HG02852 (cell line): ENCODE data around the gene TCHHL1.

Source experiments
- ATAC-seq: cut with Tn5 transposase; IDR thresholded peaks from one replicate; pipeline ENCODE4 v1.9.1; 2021; ENCODE audit warnings: mild to moderate bottlenecking, moderate library complexity; ENCODE audit not compliant: unreplicated experiment

The TCHHL1 gene

GRCh38 chr1:152089014-152089674, at the start of gene TCHHL1:
Gene TCHHL1, minus strand, starts transcription at chr1:152089064. Its CDS starts 921 bp downstream, at chr1:152088143.
- ATAC-seq: no peak

- no peak for ATAC-seq
These were observed 48.4 kb upstream of the TCHHL1 start for GRCh38 chr1:152137215-152137614.

- no peak for ATAC-seq
These were observed 41.3 kb upstream of the TCHHL1 start for GRCh38 chr1:152130186-152130585.

GRCh38 chr1:152127673-152128072, 38.8 kb upstream of the TCHHL1 start:
- no peak for ATAC-seq

- ATAC-seq: no peak
These were observed 37.1 kb upstream of the TCHHL1 start for GRCh38 chr1:152125834-152126443.

- ATAC-seq: no peak
These were observed 30.1 kb upstream of the TCHHL1 start for GRCh38 chr1:152118915-152119314.

GRCh38 chr1:152115344-152115743, 26.5 kb upstream of the TCHHL1 start, which contains the start of gene TCHH:
Gene TCHH, minus strand, starts transcription at chr1:152115444. Its CDS starts 1,364 bp downstream, at chr1:152114080.
- ATAC-seq: no peak

- ATAC-seq: no peak
These were observed 24.1 kb upstream of the TCHHL1 start for GRCh38 chr1:152112885-152113432.

GRCh38 chr1:152112101-152112884, 23.4 kb upstream of the TCHHL1 start:
- no peak for ATAC-seq

- no peak for ATAC-seq
These were observed 22.7 kb upstream of the TCHHL1 start for GRCh38 chr1:152111515-152111968.

- no peak for ATAC-seq
These were observed 22.1 kb upstream of the TCHHL1 start for GRCh38 chr1:152110860-152111514.

GRCh38 chr1:152110365-152110859, 21.5 kb upstream of the TCHHL1 start:
- ATAC-seq: no peak

- ATAC-seq: no peak
These were observed 21.1 kb upstream of the TCHHL1 start for GRCh38 chr1:152109998-152110294.

GRCh38 chr1:152109231-152109997, 20.6 kb upstream of the TCHHL1 start:
- no peak for ATAC-seq

- no peak for ATAC-seq
These were observed 20.0 kb upstream of the TCHHL1 start for GRCh38 chr1:152108882-152109222.

- ATAC-seq: no peak
These were observed 19.4 kb upstream of the TCHHL1 start for GRCh38 chr1:152107984-152108881.

GRCh38 chr1:152107031-152107983, 18.4 kb upstream of the TCHHL1 start:
- ATAC-seq: no peak

- no peak for ATAC-seq
These were observed 16.0 kb upstream of the TCHHL1 start for GRCh38 chr1:152104854-152105253.
